NCI-H510A treated with DMSO at 0.1 percent for 48 hours (cell line): ENCODE measurements around the gene FBXW12.

Experiments used
- DNase-seq: peaks from one replicate; lab custom pipeline; 2025; lab: John Stamatoyannopoulos, UW

Gene FBXW12

DNA sequence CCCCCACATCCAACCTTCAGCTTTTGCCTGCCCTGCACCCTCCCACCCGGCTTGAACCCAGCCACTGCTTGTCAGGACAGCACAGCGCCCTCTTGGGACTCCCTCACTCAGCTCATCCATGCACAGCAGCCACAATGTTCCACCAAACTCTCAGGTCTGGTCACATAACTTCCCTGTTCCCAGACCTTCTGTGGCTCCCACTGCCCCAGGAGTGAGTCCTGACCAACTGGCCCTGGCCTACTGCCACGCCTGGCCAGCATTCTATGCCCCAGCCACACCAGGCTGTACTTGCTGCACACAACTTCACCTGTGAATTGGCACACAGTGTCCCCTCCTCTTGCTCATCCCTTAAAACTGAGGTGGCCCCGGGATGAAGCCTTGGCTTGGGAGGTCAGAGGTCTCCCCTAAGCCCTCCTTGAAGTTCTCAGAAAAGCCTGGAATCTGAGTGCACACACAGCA lies 36.8 kb downstream of the FBXW12 start:
- DNase-seq, result no peak

DNA sequence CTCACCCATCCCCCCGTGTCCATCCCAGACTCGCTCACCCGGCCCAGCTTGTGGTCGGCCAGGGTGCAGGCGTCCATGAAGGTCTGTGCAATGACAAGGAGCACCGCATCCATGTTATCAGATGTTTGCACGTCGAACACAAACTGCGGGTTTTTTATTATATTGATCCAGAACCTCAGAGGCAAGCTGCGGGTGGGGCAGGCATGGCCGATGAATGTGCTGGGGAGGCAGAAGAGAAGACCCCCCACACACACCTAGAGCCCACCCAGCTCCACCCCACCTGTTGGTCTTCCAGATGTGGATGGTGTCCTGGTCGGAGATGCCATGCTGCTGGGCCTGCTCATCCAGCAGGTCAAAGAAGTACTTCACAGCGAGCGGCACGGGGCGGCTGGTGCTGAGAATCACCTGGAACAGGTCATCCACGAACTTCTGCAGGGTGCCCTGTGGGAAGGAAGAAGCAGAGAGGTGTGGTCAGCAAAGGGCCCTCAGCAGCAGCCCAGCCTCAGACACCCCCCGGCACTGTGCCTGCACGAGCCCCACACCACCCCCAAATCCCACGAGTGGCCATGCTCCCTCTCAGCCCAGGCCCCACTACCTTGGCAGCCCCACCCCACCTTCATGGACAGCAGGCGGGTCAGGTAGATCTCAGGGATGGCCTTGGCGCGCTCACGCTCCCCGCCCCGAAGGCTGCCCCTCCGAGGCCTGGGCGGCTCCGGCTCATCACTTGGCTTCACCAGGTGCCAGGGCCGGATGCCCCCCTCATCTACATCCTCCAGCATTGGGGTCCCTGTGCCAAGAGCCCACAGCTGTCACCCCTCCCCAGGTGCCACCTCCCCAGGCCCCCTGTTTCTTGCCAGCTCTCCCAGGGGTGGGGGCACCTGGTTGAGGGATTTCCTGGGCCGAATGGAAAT lies 37.5 kb downstream of the FBXW12 start:
- DNase-seq, result no peak

DNA sequence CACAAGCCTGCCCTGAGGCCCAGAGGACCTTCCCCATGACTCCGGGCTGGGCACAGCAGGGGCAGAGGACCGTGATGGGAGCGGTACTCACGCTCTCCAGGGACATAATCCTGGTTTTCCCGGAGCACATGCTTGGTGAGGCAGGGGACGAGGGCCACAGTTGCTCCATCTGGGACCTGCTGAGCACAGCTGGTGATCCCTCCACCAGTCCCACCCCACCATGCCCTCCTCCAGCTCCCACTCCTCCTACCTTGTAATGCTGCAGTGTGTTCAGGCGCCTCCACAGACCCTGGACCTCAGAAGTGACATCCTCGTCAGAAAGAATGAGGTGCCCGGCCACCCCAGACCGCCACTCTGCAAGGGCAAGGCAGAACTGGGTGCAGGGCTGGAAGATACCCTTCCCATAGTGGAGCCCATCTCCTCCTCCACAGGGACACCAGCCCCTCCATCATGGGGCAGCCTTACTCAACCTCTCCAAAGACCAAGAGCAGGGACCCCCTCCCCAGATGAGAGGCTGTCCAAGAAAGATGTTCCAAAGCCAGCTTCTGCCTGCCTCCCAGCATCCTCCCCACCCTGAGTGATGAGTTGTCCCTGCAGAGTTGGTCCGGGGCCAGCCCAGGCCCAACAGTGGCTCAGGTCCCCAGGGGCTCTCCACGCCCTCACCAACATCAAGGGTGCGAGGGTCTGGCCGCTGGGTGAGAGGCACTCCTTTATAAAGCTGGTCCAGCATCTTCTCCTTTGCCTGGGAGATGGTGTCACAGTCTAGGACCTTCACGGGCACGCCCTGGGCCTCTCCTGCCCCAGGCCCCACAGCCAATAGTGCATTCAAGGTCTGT lies 38.4 kb downstream of the FBXW12 start:
- DNase-seq, result no peak

DNA sequence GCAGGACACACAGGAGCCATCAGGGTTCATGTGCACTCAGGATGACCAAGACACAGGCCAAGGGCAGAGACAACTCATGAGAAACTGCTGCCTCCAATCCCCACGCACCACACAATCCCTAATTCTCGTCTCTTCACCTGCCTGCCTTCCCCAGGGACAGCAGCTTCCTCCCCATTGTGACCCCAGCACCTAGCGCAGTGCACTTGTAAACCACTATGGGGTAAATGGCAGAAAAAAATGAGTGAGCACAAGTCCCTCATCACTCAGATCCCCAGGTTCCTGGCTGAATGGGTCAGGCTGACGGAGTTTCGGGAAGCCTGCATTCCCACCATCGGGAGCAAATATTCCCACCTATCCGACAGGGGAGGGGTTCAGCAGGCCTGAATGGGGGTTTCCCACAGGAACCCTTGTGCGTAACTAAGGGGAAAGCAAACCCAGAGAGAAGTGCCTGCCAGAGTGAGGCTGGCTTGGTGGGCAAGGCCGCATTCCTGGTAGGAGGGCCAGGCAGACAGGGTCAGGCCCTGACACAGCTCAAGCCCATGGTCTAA lies 39.1 kb downstream of the FBXW12 start:
- no peak for DNase-seq

DNA sequence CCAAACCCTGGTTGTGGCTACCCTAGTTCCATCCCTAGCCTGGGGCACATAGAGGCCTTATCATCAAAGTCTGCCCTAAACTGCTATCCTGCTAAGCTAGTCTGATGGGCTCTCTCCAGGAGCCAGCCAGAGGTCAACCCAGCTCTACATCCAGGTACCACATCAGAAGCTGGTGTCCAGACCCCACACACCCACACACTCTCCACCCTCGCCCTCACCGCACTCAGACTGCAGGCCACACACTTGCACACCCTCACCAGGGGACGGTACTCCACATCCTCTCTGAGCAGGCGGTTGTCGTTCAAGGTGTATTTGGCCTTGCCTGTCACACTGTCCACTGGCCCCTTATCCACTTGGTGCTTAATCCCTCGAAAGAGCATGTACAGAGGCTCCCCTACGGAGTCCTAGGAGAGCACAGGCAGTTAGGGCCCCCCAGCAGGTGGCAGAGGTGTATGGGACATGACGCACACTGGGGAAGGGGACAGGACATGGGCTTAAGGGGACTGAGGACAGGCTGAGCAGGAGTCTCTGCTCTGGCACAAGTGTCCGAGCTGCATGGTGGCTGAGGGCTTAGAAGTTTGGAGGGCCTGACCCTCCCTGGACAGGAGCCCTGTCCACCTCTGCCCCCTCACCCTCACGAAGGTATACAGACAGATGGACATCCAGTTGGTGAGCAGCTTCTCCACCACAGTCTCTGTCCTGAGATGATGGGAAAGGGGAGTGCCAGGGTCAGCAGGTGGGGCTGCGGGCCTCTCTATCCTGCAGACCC lies 39.8 kb downstream of the FBXW12 start:
- DNase-seq, result no peak

DNA sequence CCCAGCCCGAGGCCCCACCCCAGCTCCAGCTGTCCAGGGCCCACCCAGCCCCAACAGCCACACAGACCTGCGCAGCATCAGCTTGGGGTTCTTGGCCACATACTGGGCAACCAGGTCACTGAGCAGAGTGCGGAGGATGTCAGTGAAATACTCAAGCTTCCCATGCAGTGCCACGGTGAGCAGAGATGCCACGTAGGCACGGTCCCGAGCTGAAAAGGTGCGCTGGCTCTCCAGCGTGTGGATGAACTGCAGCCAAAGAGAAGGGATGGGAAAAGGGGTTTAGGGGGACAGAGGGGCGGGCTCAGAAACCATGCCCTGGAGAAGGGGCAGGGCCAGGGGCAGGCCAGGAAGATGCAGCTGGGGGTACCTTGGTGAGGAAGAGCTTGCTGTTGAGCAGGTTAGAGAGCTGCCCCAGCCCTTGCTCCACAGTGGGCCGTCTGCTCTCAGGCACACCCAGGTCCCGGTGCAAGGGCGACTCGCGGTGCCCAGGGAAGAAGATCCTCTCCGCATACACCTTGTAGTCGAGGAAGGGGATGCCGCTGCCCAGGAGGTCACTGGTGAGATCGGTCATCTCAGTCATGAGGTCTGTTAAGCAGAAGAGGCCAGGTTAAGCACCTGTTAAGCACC lies 40.5 kb downstream of the FBXW12 start:
- DNase-seq, result no peak

DNA sequence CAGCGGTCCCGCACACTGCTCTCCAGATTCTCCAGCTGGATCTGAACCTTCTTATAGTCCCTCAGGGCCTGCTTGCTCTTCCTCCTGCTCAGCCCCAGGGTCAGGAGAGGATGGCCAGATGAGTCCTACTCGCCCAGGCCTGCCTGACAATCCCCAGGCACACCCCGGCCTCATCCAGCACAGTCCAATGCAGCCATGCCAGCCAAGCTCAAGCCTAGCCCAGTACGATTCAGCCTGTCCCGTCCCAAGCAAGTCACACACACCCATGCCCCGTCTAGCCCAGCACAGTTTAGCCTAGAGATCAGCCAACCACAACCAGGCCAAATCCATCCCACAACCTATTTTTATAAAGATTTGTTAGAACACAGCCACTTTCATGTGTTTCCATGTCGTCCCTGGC lies 41.1 kb downstream of the FBXW12 start:
- DNase-seq, result no peak

DNA sequence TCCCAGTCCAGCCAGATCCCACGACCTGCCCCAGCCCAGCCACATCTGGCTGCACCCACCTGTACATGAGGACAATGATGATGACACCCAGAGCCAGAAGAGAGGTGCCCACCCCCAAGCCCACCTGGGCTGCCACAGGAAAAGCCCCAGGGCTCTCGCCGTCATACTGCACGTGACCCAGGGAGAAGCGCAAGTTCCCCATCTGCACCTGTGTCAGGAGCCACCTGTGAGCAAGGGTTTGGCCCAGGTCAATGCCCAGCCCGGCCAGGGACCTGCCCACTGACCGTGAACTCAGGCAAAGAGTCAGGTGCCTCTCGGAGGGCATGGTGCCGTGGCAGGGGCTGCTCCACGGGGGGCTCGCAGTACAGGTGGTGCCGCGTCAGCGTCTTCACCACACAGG lies 41.6 kb downstream of the FBXW12 start:
- no peak for DNase-seq

DNA sequence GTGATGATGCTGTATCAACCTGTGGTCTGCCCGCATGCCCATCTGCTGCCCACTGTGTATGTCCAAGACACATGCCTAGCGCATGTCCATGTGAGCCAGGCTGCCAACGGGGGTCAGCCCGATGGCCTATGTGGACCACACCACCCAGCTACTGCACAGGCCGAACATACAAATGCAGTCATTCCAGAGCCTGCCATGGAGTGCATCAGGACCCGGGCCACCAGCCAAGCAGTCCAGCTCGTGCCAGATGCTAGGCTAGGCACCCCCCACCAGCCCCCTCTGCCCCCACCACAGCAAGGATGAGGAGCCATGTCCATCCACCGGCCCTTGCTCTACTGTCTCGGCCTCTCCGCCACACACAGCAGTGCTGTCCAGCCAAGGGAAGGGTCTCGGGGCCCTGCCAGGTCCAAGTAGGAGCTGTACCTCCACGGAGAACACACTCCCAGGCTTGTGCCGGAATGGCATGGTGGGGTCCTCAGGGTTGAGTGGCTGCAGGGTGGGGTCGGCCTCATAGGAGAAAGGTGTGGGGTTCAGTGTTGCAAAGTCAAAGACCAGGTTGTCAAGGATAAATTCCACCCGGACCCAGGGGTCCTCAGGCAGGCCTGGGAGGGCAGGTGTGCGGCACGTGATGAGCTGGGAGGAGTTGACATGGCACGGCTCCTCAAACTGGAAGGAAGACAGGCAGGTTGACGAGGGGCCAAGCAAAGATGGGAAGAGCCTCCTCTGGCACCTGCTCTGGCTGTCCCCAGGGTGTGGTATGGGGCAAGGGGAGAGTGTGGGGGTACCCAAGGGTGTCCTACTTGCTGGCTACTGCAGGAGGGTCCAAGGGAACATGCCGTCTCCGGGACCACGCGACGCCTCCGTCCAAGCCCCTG lies 42.6 kb downstream of the FBXW12 start:
- DNase-seq, result no peak

DNA sequence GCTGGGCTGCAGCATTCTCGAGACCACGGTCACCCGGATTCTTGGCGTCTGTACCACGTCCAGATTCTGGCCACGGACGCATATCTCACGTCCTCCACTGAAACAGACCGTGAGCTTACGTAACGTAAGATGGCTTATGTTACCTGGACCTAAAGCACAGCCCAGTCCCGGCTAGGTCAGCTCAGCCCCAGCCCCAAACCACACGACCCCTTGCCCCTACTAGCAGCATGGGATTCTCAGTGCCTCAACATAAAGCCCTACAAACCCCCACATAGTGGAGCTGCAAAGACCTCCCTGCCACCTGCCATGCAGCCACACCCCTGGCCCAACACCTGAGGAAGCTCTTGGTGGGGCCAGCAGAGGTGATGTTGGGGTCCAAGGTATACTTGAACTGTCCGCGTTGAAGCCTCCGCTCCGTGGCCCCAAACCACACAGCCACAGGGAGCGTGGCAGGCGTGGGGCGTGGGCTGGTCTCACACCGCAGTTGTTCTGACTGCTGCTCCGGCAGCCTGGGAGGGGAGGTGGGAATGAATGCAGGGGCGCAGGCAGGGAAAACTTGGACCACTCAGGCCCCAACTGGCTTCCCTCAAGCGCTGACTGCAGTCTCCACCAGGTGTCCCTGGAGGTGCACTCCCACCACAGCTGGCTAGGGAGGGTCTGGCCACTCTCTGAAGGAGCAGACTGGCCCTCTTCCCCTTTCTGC lies 43.4 kb downstream of the FBXW12 start:
- no peak for DNase-seq

DNA sequence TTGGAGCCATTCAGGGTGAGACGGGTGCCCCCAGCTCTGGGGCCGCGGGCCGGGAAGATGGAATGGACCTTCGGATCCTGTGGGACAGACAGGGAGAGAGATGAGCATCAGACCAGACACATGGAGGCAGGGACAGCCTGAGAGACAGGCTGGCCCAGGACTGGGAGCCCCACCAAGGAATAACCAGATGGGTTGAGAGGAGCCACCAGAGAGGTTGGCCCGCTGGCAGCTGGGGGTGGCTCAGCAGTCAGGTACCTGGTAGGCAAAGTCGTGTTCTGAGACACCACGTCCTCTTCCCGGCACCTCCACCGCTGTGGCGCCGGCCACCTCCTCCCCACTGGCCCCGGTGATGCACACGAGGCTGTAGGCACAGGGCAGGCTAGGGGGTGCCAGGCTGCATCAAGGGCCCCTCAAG lies 44.1 kb downstream of the FBXW12 start:
- no peak for DNase-seq

DNA sequence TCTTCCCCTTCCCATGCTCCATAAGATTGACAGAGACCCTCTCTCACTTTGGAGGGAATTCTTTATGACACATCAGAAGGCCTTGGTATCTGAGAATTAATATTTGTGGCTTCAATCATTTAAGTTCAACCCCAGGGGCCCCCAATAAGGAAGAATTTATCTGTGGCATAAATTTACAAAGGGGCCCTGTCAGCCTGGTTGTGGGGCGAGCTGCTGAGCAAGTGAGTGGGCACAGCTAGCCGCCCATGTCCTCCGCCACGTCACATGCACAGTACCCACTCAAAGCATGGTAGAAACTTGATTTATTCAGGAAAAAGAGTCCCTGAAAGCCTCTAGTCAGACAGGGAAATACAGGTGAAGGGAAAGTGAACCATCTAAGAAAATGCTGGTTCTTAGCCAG lies 44.5 kb downstream of the FBXW12 start:
- no peak for DNase-seq

DNA sequence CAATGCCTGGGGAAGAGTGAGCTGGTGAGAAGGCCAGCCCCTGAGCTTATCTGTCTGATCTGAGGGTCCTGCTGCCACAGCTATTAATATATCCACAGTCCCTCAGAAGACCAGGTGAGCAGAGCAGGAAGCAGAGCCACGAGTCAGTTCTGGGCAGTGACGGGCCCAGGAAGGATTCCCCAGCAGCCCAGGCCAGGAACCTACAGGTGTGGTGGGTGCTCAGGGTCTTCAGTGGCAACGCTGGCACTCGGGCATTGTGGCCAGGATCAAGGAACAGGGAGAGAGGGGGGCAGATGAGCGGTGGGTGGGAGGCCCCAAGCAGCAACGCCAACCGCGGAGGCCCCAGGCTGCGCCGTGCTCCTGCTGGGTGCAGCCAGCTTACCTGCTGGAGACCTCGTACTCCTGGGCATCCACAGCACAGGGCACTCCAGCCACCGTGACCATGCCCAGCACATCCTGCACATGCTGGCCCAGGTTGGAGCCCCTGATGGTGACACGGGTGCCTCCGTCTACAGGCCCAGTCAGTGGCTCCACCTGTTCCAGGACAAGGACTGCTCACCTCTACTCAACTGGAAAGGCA lies 45.6 kb downstream of the FBXW12 start:
- DNase-seq, result no peak

DNA sequence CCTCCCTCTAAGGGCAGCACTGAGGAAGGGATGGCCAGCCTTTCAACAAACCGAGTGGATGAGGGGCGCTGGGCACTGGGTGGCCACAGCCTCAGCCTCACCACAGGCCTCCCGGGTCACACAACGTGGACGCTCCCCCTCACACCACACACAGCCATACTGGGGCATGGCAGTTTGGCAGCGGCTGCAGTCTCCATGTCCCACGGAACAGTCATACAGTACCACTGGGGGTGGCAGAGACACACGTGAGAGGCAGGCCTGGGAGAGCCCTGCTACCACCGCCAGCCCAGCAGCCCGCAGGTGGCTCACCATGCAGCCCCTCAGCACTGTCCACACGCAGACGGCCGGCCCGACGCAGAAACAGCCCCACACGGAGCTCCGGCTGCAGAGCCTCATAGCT lies 46.1 kb downstream of the FBXW12 start:
- DNase-seq, result no peak

DNA sequence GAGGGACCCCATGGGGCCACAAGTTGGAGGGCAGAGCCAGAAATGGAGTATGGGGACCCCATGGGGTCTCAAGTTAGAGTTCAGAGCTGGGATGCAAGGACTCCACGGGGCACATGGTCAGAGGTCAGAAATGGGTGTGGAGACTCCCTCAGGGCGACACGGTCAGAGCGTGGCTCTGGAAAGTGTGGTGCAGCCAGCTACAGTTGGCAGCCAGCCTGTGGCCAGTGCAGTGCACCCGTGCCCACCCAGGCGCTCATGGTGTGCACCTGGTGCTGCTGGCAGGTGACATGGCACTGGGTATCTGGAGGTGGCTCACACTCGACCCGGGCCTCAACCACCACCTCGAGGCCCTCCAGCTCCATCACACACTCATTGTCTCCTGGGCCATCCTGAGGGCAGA lies 46.6 kb downstream of the FBXW12 start:
- DNase-seq, result no peak

DNA sequence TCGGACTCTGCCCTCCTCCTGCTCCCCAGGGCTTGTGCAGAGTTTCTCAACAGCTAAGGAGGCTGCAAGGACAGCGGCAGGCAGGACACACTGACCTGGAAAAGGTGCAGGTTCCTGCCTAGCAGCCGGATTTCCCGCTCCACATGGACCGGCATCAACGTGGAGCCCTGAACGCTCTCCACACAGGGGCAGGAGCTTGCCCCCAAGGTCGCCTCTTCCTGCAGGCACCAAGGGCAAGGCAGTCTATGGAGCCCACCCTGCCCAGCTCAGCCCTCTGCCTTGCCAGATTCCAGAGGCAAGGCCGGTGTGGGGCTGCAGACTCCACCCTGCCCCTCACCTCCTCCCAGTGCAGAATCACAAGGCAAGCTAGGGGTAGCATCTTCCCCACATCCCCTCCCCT lies 47.1 kb downstream of the FBXW12 start:
- no peak for DNase-seq

DNA sequence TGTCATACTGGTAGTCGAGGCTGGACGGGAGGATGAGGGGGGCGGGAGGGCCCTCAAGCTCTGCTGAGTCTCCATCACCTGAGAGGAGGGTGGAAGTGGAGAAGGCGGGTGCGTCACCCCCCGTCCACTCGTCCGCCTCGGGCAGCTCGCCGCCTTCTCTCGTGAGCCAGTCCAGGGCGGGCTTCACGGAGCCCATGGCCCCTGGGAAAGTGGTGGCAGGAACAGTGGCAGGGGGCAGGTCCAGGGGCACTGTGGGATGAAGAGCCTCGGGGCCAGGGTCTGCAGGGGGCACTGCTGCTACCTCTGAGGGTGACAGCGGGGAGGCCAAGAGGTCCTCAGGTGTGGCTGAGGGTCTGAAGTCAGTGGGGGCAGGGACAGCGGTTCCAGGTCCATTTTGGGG lies 47.6 kb downstream of the FBXW12 start:
- DNase-seq, result no peak

DNA sequence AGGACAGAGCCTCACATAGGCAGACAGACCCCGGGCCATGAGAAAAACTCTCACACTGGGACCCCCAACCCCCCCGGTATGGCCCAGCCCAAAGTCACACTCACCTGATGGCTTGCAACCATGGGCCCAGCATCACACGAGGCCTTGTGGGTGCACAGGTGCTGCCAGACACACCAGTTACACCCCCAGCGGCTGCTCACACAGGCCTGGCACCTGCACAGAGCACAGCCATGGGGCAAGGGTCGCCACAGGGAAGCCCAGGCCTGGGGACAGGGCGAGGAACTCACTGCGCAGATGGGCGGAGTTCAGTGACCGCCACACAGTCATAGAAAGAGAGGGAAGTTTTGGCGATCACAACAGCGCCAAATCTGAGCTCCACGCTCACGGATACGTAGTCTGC lies 48.5 kb downstream of the FBXW12 start:
- no peak for DNase-seq

DNA sequence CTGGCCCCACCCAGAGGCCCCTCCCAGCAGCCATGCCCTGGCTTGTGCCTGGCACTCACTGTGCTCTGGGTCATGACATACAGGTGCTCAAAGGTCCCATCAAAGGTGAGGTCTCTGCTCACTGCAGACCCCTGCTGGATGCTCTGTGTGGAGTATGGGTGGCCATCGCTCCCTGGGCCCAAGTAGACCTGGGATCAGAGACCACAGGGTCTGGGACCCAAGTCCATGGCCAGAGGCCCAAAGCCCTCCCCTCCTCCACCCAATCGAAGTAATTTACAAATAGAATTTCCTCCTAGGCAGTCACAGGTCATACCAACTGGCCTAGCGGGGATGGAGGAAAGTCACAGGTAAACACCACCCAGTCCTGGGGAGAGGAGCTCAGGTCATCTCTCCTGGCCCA lies 50.3 kb downstream of the FBXW12 start:
- no peak for DNase-seq

DNA sequence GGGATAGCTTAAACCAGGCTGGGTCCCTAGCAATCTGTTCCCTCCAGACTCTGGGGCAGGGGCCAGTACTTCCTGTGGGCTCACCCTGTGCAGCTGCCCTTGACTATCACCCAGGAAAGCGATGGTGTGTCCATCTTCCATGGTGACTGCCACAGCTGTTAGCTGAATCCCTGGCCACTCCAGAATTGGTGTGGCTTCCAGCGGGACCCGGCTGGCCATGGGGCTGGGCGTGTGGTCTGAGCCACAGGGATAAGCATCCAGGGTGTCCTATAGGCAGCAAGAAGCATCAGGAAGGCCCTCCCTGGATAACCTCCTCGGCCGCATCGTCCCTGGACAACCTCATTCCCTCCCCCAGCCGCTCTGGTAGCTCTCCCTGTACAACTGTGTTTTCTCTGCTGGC lies 50.7 kb downstream of the FBXW12 start:
- no peak for DNase-seq
